DND-41 (cell line): ENCODE measurements around the gene ZNF662.

ENCODE experiments used
- ATAC-seq: fragments of 200-7000 bp; cut with Tn5 transposase; 3 replicates; pipeline ENCODE4 v1.9.1; 2021; ENCODE audit warnings: low read depth; ENCODE audit not compliant: insufficient read depth
- DNase-seq: peaks from one replicate; pipeline ENCODE4 v3.0.0-alpha.2; 2020
- H2AFZ ChIP-seq: 2 replicates; pipeline ENCODE4 v1.6.0; 2012; ENCODE audit warnings: low read depth, low read length
- H3K27ac ChIP-seq: 2 replicates; pipeline ENCODE4 v1.5.1; 2012; ENCODE audit warnings: low read length, inconsistent platforms
- H3K27me3 ChIP-seq: fragments of 200-600 bp; sonication (generic); 2 replicates; pipeline ENCODE4 v1.6.0; 2012; ENCODE audit warnings: low read length, mild to moderate bottlenecking, inconsistent platforms; ENCODE audit not compliant: insufficient read depth, poor library complexity
- H3K36me3 ChIP-seq: 2 replicates; pipeline ENCODE4 v1.5.1; 2012; ENCODE audit warnings: low read length, inconsistent platforms; ENCODE audit not compliant: insufficient read depth
- H3K4me1 ChIP-seq: 2 replicates; pipeline ENCODE4 v1.5.1; 2012; ENCODE audit warnings: mild to moderate bottlenecking, low read length; ENCODE audit not compliant: insufficient read depth
- H3K4me2 ChIP-seq: 2 replicates; pipeline ENCODE4 v1.6.0; 2012; ENCODE audit warnings: mild to moderate bottlenecking, moderate library complexity, low read length, inconsistent platforms; ENCODE audit not compliant: insufficient read depth
- H3K4me3 ChIP-seq, 2 experiments: fragments of 200-600 bp in 1 of 2; shearing (Covaris generic) in 1 of 2; 2 replicates each; pipeline ENCODE4 v1.5.1; 2012 to 2016; ENCODE audit warnings: inconsistent platforms in 2 of 2, low read length in 2 of 2, mild to moderate bottlenecking in 2 of 2, low read depth in 1 of 2, moderate library complexity in 1 of 2
- H3K79me2 ChIP-seq: 2 replicates; pipeline ENCODE4 v1.6.0; 2012; ENCODE audit warnings: low read length, inconsistent platforms; ENCODE audit not compliant: insufficient read depth
- H3K9ac ChIP-seq: 2 replicates; pipeline ENCODE4 v1.6.0; 2012; ENCODE audit warnings: low read depth, mild to moderate bottlenecking, inconsistent platforms, low read length, moderate library complexity
- H3K9me3 ChIP-seq: 2 replicates; pipeline ENCODE4 v1.5.1; 2012; ENCODE audit warnings: low read length, moderate library complexity, mild to moderate bottlenecking, inconsistent platforms; ENCODE audit not compliant: insufficient read depth, severe bottlenecking
- H4K20me1 ChIP-seq: 2 replicates; pipeline ENCODE4 v1.6.0; 2012; ENCODE audit warnings: low read length; ENCODE audit not compliant: insufficient read depth
- CTCF ChIP-seq: IDR thresholded peaks from 2 replicates; pipeline ENCODE4 v1.5.1; 2012; ENCODE audit warnings: borderline replicate concordance, low read length, moderate library complexity, mild to moderate bottlenecking; ENCODE audit not compliant: poor library complexity, severe bottlenecking; ENCODE audit errors: extremely low read depth
- EZH2 ChIP-seq: IDR thresholded peaks from 3 replicates; pipeline ENCODE4 v1.6.1; 2012; ENCODE audit warnings: borderline replicate concordance, low read depth, mild to moderate bottlenecking, moderate library complexity, low read length, inconsistent platforms; ENCODE audit not compliant: severe bottlenecking

Gene ZNF662

GRCh38 chr3:42865256-42865655 lies 40.7 kb upstream of the ZNF662 start:
- peaks cover 8% of the 10 kb centered on the region for H3K27me3 ChIP-seq
- H3K36me3 ChIP-seq: no peaks in the 10 kb centered on the region
- TF ChIP-seq CTCF: no peak
- no peak for TF ChIP-seq EZH2
- H2AFZ ChIP-seq: no peak overlapping the region
- H3K4me2 ChIP-seq: no peak overlapping the region
- H3K4me3 ChIP-seq: no peak overlapping the region
- no peak overlapping the region for H3K9ac ChIP-seq
- H3K4me1 ChIP-seq: no peaks in the 10 kb centered on the region
- H3K9me3 ChIP-seq: no peaks in the 10 kb centered on the region
- ATAC-seq: no peak
- no peaks in the 10 kb centered on the region for H4K20me1 ChIP-seq
- H3K27ac ChIP-seq: no peak overlapping the region
- H3K79me2 ChIP-seq: no peaks in the 10 kb centered on the region
- DNase-seq: no peak

DNA sequence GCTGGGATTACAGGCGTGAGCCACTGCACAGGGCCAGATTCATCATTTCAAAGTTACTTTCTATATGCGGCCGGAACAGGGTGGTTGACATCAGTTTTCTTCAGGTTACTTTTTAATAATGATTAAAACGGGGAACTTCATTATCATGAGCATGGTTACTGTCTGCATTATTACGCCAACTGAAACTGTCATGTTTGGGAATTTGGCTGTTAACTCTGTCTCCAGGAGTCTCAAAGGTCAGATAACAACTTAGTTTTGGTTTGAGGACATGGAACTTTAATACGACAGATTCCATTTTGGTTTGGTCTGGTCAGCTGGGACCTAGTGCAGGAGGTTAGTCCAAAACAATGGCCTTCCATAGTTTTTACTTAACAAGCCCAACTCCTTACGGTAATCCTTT lies 38.8 kb upstream of the ZNF662 start:
- H3K4me1 ChIP-seq: no peaks in the 10 kb centered on the region
- no peak overlapping the region for H3K4me3 ChIP-seq
- H3K9ac ChIP-seq: no peak overlapping the region
- no peak overlapping the region for H3K4me2 ChIP-seq
- H3K9me3 ChIP-seq: no peaks in the 10 kb centered on the region
- DNase-seq: no peak
- no peak overlapping the region for H3K27ac ChIP-seq
- TF ChIP-seq EZH2: no peak
- no peak for TF ChIP-seq CTCF
- no peaks in the 10 kb centered on the region for H4K20me1 ChIP-seq
- H2AFZ ChIP-seq: no peak overlapping the region
- no peaks in the 10 kb centered on the region for H3K79me2 ChIP-seq
- H3K27me3 ChIP-seq: peaks cover 8% of the 10 kb centered on the region
- no peaks in the 10 kb centered on the region for H3K36me3 ChIP-seq
- ATAC-seq: no peak

DNA sequence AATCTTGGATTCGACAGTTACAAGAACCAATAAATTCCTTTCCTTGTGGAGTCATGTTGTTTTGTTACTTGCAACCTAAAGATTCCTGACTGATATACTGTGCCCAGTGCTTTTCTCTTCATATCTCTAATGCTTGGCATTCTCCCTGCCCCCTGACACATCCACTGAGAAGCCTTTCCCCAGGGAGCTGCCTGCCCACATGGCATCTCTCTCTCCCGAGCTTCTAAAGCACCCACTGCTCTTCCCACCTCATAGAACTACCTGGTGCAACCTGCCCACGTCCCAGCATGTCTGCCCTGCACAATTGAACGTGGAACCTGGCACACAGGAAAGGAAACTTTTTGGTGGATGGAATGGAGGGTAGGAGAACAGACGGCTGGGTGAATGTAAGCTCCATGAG lies 37.1 kb upstream of the ZNF662 start:
- no peak for TF ChIP-seq CTCF
- TF ChIP-seq EZH2: no peak
- no peaks in the 10 kb centered on the region for H3K4me1 ChIP-seq
- H3K79me2 ChIP-seq: no peaks in the 10 kb centered on the region
- no peaks in the 10 kb centered on the region for H3K36me3 ChIP-seq
- H3K27ac ChIP-seq: no peak overlapping the region
- H3K4me2 ChIP-seq: no peak overlapping the region
- DNase-seq (no peak), ATAC-seq (no peak)
- H3K9me3 ChIP-seq: no peaks in the 10 kb centered on the region
- no peaks in the 10 kb centered on the region for H4K20me1 ChIP-seq
- peaks cover 8% of the 10 kb centered on the region for H3K27me3 ChIP-seq
- no peak overlapping the region for H3K9ac ChIP-seq
- H3K4me3 ChIP-seq: no peak overlapping the region
- no peak overlapping the region for H2AFZ ChIP-seq
